Tibial artery (tissue), 4 donors: ENCODE measurements around the gene TMEM63A.

Experiments
- DNase-seq, 2 donors: peaks; one replicate each; pipeline ENCODE4 v3.0.0-alpha.2; 2019
- H3K27ac ChIP-seq, 2 donors: fragments of 200-600 bp; sonication (generic) in 1 of 2; 1 replicate in 1 of 2; 2 replicates in 1 of 2; pipeline ENCODE4 v1.5.1; 2018 to 2019; ENCODE audit warnings: mild to moderate bottlenecking in 1 of 2
- H3K27me3 ChIP-seq, 2 donors: fragments of 200-600 bp; sonication (generic) in 1 of 2; one replicate each; pipeline versions ENCODE4 v1.5.1 to v1.6.0; 2016 to 2019
- H3K36me3 ChIP-seq, 3 donors: fragments of 200-600 bp; sonication (generic) in 2 of 3; one replicate each; pipeline ENCODE4 v1.5.1; 2016 to 2019; ENCODE audit warnings: mild to moderate bottlenecking in 2 of 3
- H3K4me1 ChIP-seq, 4 donors: fragments of 200-600 bp; sonication (generic) in 2 of 4; 1 replicate in 3 of 4; 2 replicates in 1 of 4; pipeline ENCODE4 v1.5.1; 2016 to 2019
- H3K4me3 ChIP-seq, 2 donors: fragments of 200-600 bp; sonication (generic) in 1 of 2; 1 replicate in 1 of 2; 2 replicates in 1 of 2; pipeline ENCODE4 v1.5.1; 2018 to 2019; ENCODE audit warnings: mild to moderate bottlenecking in 2 of 2
- H3K9me3 ChIP-seq, 3 donors: fragments of 200-600 bp; sonication (generic) in 1 of 3; one replicate each; pipeline ENCODE4 v1.5.1; 2016 to 2019
- CTCF ChIP-seq, 2 experiments: fragments of 200-600 bp in 1 of 2; fragments of 450-650 bp in 1 of 2; IDR thresholded peaks; one replicate each; pipeline ENCODE4 v1.5.1; 2017 to 2019; ENCODE audit warnings: antibody characterized with exemption in 2 of 2, mild to moderate bottlenecking in 1 of 2, moderate library complexity in 1 of 2
- intact Hi-C: fragments of 100-400 bp; cut with DNase I; formaldehyde crosslinking; loops from one replicate; pipeline ENCODE4 v1.15.0; 2023; ENCODE audit warnings: low total_unique reads

Gene TMEM63A

GRCh38 chr1:225907341-225907740 is 25.2 kb upstream of the TMEM63A start:
- H3K27me3 ChIP-seq: no peaks in the 10 kb centered on the region
- no peak for DNase-seq
- no peak overlapping the region for H3K27ac ChIP-seq
- intact Hi-C loops: no loop called here
- no peaks in the 10 kb centered on the region for H3K36me3 ChIP-seq
- no peaks in the 10 kb centered on the region for H3K9me3 ChIP-seq
- no peak overlapping the region for H3K4me3 ChIP-seq
- TF ChIP-seq CTCF (IDR thresholded peaks at IDR 0.05): no peak
- peaks cover 0 to 9% (median 7%) of the 10 kb centered on the region in 4 donors for H3K4me1 ChIP-seq

GRCh38 chr1:225906467-225906866 is 24.3 kb upstream of the TMEM63A start:
- no peak for DNase-seq
- intact Hi-C loops: no loop called here
- no peak for TF ChIP-seq CTCF (IDR thresholded peaks at IDR 0.05)
- Histone ChIP-seq H3K9me3 (no peaks in the 10 kb centered on the region), H3K4me3 (no peak overlapping the region), H3K27me3 (no peaks in the 10 kb centered on the region), H3K36me3 (no peaks in the 10 kb centered on the region), H3K4me1 (peaks cover 0 to 7% (median 4%) of the 10 kb centered on the region in 4 donors), H3K27ac (no peak overlapping the region)

GRCh38 chr1:225903623-225904022 is 21.4 kb upstream of the TMEM63A start:
- Histone ChIP-seq H3K27ac (no peak overlapping the region), H3K4me1 (no peaks in the 10 kb centered on the region), H3K36me3 (no peaks in the 10 kb centered on the region), H3K9me3 (no peaks in the 10 kb centered on the region), H3K27me3 (no peaks in the 10 kb centered on the region), H3K4me3 (no peak overlapping the region)
- intact Hi-C loops: no loop called here
- no peak for DNase-seq
- TF ChIP-seq CTCF (IDR thresholded peaks at IDR 0.05): no peak

GRCh38 chr1:225899044-225899925 is 17.1 kb upstream of the TMEM63A start:
- TF ChIP-seq CTCF (IDR thresholded peaks at IDR 0.05): no peak
- no peaks in the 10 kb centered on the region for H3K36me3 ChIP-seq
- no peak overlapping the region for H3K4me3 ChIP-seq
- intact Hi-C loops: no loop called here
- H3K9me3 ChIP-seq: no peaks in the 10 kb centered on the region
- DNase-seq: no peak
- no peaks in the 10 kb centered on the region for H3K4me1 ChIP-seq
- H3K27ac ChIP-seq: no peak overlapping the region
- no peaks in the 10 kb centered on the region for H3K27me3 ChIP-seq

GRCh38 chr1:225897595-225898514 is 15.7 kb upstream of the TMEM63A start:
- DNase-seq: no peak
- no peak for TF ChIP-seq CTCF (IDR thresholded peaks at IDR 0.05)
- H3K36me3 ChIP-seq: no peaks in the 10 kb centered on the region
- no peak overlapping the region for H3K27ac ChIP-seq
- no peak overlapping the region for H3K4me3 ChIP-seq
- intact Hi-C loops: no loop called here
- H3K9me3 ChIP-seq: no peaks in the 10 kb centered on the region
- H3K4me1 ChIP-seq: no peaks in the 10 kb centered on the region
- no peaks in the 10 kb centered on the region for H3K27me3 ChIP-seq
